Keratinocyte (primary cell): ENCODE results near the gene LY86. TPM values are rescaled to one million over a fixed set of nuclear protein-coding genes. Genes with fewer than 3 reads are reported as not detected.

Experiments used
- DNase-seq: peaks from one replicate; pipeline ENCODE4 v3.0.0-alpha.2; 2011; ENCODE audit warnings: low read depth, missing footprints, low spot score
- FAIRE-seq: peaks from 2 replicates; lab custom pipeline; 2011; peaks lifted over from hg19 to GRCh38; lab: Jason Lieb, UNC
- H2AFZ ChIP-seq: 2 replicates; pipeline ENCODE4 v1.6.0; 2012; ENCODE audit warnings: low read length, control low read depth, inconsistent platforms; ENCODE audit not compliant: control insufficient read depth
- H3K27ac ChIP-seq: 2 replicates; pipeline ENCODE4 v1.5.1; 2011; ENCODE audit warnings: low read length; ENCODE audit not compliant: control insufficient read depth, insufficient read depth
- H3K27me3 ChIP-seq: 3 replicates; pipeline ENCODE4 v1.6.0; 2011; ENCODE audit warnings: low read length; ENCODE audit not compliant: control insufficient read depth, insufficient read depth; ENCODE audit errors: extremely low read depth
- H3K36me3 ChIP-seq, 2 experiments: 2 replicates in 1 of 2; 3 replicates in 1 of 2; pipeline ENCODE4 v1.5.1; 2011; ENCODE audit warnings: low read length in 2 of 2, mild to moderate bottlenecking in 1 of 2; ENCODE audit not compliant: control insufficient read depth in 2 of 2, insufficient read depth in 2 of 2; ENCODE audit errors: extremely low read depth in 1 of 2
- H3K4me1 ChIP-seq: 3 replicates; pipeline ENCODE4 v1.5.1; 2011; ENCODE audit warnings: low read length; ENCODE audit not compliant: control insufficient read depth, insufficient read depth; ENCODE audit errors: extremely low read depth
- H3K4me2 ChIP-seq: 3 replicates; pipeline ENCODE4 v1.6.0; 2011; ENCODE audit warnings: low read depth, low read length; ENCODE audit not compliant: control insufficient read depth, insufficient read depth; ENCODE audit errors: extremely low read depth
- H3K4me3 ChIP-seq, 3 experiments: fragments of 200-600 bp in 1 of 3; sonication (generic) in 1 of 3; 2 replicates in 2 of 3; 3 replicates in 1 of 3; pipeline ENCODE4 v1.5.1; 2011 to 2016; ENCODE audit warnings: low read length in 3 of 3, mild to moderate bottlenecking in 3 of 3, control low read depth in 2 of 3, inconsistent platforms in 1 of 3, low read depth in 1 of 3, mixed read lengths in 1 of 3, mixed run types in 1 of 3, moderate library complexity in 1 of 3; ENCODE audit not compliant: control insufficient read depth in 2 of 3, insufficient read depth in 2 of 3; ENCODE audit errors: extremely low read depth in 1 of 3
- H3K79me2 ChIP-seq: 2 replicates; pipeline ENCODE4 v1.6.0; 2012; ENCODE audit warnings: low read length; ENCODE audit not compliant: control insufficient read depth, insufficient read depth
- H3K9ac ChIP-seq: 3 replicates; pipeline ENCODE4 v1.6.0; 2011; ENCODE audit warnings: low read length; ENCODE audit not compliant: control insufficient read depth, insufficient read depth; ENCODE audit errors: extremely low read depth
- H3K9me1 ChIP-seq: 3 replicates; pipeline ENCODE4 v1.6.0; 2011; ENCODE audit warnings: low read length; ENCODE audit not compliant: control insufficient read depth, insufficient read depth; ENCODE audit errors: extremely low read depth
- H3K9me3 ChIP-seq: 2 replicates; pipeline ENCODE4 v1.5.1; 2012; ENCODE audit warnings: low read depth, low read length; ENCODE audit not compliant: control insufficient read depth
- H4K20me1 ChIP-seq: 3 replicates; pipeline ENCODE4 v1.6.0; 2011; ENCODE audit warnings: low read length; ENCODE audit not compliant: control insufficient read depth, insufficient read depth; ENCODE audit errors: extremely low read depth
- EZH2 ChIP-seq: IDR thresholded peaks from one replicate; pipeline ENCODE4 v1.6.1; 2012; ENCODE audit warnings: inconsistent platforms, mild to moderate bottlenecking, low read length, moderate library complexity
- dilution Hi-C: fragments of 300-500 bp; cut with MboI; formaldehyde crosslinking; loops from one replicate; pipeline ENCODE4 v1.7.0; 2020; ENCODE audit warnings: low sequenced_read_pairs; ENCODE audit not compliant: extremely low pct_ligation_motif_present
- polyA minus RNA-seq, 3 experiments: library from RNA; depleted of rRNA, polyadenylated mRNA; stranded (reverse); fragments of >200 nt; gene quantifications; 1 replicate in 1 of 3; 2 replicates in 1 of 3; 3 replicates in 1 of 3; pipeline ENCODE4 v1.2.3, GENCODE V29; 2011
- polyA plus RNA-seq, 5 experiments: library from polyadenylated mRNA; depleted of rRNA in 3 of 5; stranded (reverse) in 3 of 5; stranded (forward) in 1 of 5; unstranded in 1 of 5; fragments of >200 nt; gene quantifications; 1 replicate in 1 of 5; 2 replicates in 3 of 5; 3 replicates in 1 of 5; pipeline versions ENCODE4 v1.2.1 to v1.2.3, GENCODE V29; 2011 to 2012; ENCODE audit warnings: missing spikeins in 2 of 5, low read depth in 1 of 5, low replicate concordance in 1 of 5
- TF ChIP-seq, protein P1 (sequence below), 3 experiments: IDR thresholded peaks in 1 of 3; conservative IDR thresholded peaks in 1 of 3; optimal IDR thresholded peaks in 1 of 3; 2 replicates in 2 of 3; 3 replicates in 1 of 3; pipeline versions ENCODE3 to v1.5.1; 2011; ENCODE audit warnings: low read length in 3 of 3, mild to moderate bottlenecking in 3 of 3, moderate library complexity in 2 of 3, control low read depth in 1 of 3, inconsistent platforms in 1 of 3; ENCODE audit not compliant: insufficient read depth in 2 of 3; ENCODE audit errors: extremely low read depth in 1 of 3

Gene LY86
- polyA plus RNA-seq (not detected in 3 replicates), polyA minus RNA-seq (not detected in 3 replicates)
- not detected for polyA plus RNA-seq (2011; ENCODE audit: low read depth)
- not detected in 2 replicates for polyA plus RNA-seq (2011; cell fraction: cytosol; rRNA removed)
- polyA plus RNA-seq (2011; cell fraction: nucleus; rRNA removed) = not detected in 2 replicates
- polyA plus RNA-seq (2012; ENCODE audit: low replicate concordance) = not detected in 2 replicates
- polyA minus RNA-seq (2011; cell fraction: cytosol; rRNA and poly(A)+ RNA removed) = not detected
- not detected in 2 replicates for polyA minus RNA-seq (2011; cell fraction: nucleus; rRNA and poly(A)+ RNA removed)

DNA sequence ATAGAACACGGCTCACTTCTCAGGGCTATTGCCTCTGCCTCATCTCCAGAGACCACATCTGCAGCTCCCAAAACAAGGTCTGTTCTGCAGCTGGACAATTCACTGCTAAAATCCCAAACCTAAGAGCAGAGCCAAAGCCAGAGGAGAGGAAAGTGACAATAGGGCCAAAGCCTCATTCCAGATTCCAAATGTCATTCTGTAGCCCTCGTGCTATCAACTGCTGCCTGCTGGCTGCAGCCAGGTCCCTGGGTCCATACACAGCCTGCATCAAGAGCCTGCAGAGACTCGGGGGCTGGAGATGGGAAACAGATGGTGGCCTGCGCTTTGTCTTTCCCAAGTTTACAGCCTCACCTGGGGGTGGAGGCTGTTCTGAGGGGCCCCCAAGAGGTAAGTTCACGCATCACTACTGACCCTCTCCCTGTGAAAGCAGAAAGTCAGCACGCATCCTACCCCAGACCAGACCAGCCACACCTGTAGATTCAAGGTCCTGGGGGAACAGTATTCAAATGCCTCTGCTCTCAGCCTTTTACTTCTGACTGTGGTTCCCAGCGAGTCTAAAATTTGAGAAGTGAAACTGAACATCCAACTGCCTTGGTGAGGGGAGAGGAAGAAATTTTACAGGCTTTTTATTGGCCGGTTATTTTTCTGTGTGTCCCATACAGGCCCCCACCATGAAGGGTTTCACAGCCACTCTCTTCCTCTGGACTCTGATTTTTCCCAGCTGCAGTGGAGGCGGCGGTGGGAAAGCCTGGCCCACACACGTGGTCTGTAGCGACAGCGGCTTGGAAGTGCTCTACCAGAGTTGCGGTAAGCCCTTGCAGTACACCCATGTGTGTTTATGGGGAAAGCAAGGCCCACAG is at the start of gene LY86:
TSS of gene LY86 (plus strand) at position 657 of the 860 bp plus-strand sequence. CDS start at position 672, 15 bp downstream.
- H3K9me1 ChIP-seq = no peaks in the 10 kb centered on the region
- H3K4me1 ChIP-seq = no peaks in the 10 kb centered on the region
- dilution Hi-C loops = no loop called here
- DNase-seq (no peak), FAIRE-seq (no peak)
- no peak within 1 kb of the TSS for H3K4me3 ChIP-seq
- H4K20me1 ChIP-seq = no peaks in the 10 kb centered on the region
- no peaks in the 10 kb centered on the region for H3K27me3 ChIP-seq
- no peak within 1 kb of the TSS for H3K4me2 ChIP-seq
- H2AFZ ChIP-seq = no peak within 1 kb of the TSS
- H3K27ac ChIP-seq = no peak within 1 kb of the TSS
- H3K9ac ChIP-seq = no peak within 1 kb of the TSS
- TF ChIP-seq, protein P1, sequence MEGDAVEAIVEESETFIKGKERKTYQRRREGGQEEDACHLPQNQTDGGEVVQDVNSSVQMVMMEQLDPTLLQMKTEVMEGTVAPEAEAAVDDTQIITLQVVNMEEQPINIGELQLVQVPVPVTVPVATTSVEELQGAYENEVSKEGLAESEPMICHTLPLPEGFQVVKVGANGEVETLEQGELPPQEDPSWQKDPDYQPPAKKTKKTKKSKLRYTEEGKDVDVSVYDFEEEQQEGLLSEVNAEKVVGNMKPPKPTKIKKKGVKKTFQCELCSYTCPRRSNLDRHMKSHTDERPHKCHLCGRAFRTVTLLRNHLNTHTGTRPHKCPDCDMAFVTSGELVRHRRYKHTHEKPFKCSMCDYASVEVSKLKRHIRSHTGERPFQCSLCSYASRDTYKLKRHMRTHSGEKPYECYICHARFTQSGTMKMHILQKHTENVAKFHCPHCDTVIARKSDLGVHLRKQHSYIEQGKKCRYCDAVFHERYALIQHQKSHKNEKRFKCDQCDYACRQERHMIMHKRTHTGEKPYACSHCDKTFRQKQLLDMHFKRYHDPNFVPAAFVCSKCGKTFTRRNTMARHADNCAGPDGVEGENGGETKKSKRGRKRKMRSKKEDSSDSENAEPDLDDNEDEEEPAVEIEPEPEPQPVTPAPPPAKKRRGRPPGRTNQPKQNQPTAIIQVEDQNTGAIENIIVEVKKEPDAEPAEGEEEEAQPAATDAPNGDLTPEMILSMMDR (optimal IDR thresholded peaks at IDR 0.05 in 1 of 3, IDR thresholded peaks at IDR 0.05 in 1 of 3, conservative IDR thresholded peaks at IDR 0.05 in 1 of 3; ENCODE audit: extremely low read depth in 1 of 3, insufficient read depth in 2 of 3, low read length in 3 of 3) = no peak
- TF ChIP-seq EZH2 = no peak
- H3K36me3 ChIP-seq = no peaks in the 10 kb centered on the region
- no peaks in the 10 kb centered on the region for H3K9me3 ChIP-seq
- no peaks in the 10 kb centered on the region for H3K79me2 ChIP-seq

DNA sequence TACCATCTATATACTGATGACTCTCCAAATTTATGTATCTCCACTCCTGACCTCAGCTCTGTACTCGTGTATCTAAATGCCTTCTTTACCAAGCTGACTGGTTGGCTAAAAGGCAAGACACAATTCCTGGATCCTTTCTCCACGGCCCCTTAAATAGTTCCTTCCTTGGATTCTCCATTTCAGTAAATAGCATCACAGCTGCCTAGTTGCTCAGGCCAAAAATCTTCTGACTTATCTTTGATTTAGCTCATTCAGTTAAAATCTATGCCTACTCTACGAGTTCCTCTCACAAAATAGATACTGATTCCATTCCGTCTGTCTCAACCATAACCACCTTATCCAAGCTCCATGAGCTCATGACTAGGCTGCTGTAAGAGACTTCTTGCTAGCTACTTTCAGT is 49.5 kb upstream of the LY86 start:
- no peak overlapping the region for H3K4me2 ChIP-seq
- H3K4me3 ChIP-seq = no peak overlapping the region
- dilution Hi-C loops = no loop called here
- no peaks in the 10 kb centered on the region for H3K9me1 ChIP-seq
- no peaks in the 10 kb centered on the region for H3K4me1 ChIP-seq
- H3K27ac ChIP-seq = no peak overlapping the region
- no peaks in the 10 kb centered on the region for H3K79me2 ChIP-seq
- FAIRE-seq (no peak), DNase-seq (no peak)
- H4K20me1 ChIP-seq = no peaks in the 10 kb centered on the region
- H2AFZ ChIP-seq = no peak overlapping the region
- TF ChIP-seq, protein P1 (optimal IDR thresholded peaks at IDR 0.05 in 1 of 3, IDR thresholded peaks at IDR 0.05 in 1 of 3, conservative IDR thresholded peaks at IDR 0.05 in 1 of 3; ENCODE audit: extremely low read depth in 1 of 3, insufficient read depth in 2 of 3, low read length in 3 of 3) = no peak
- no peak for TF ChIP-seq EZH2
- H3K9ac ChIP-seq = no peak overlapping the region
- H3K36me3 ChIP-seq = no peaks in the 10 kb centered on the region
- peaks cover 7% of the 10 kb centered on the region for H3K27me3 ChIP-seq
- H3K9me3 ChIP-seq = no peaks in the 10 kb centered on the region
